ENCODE measurements around the gene FKBP11.
A peak's percentile ranks its signal among the peaks of the same experiment; 100 is the strongest.
"Not testable (repeated sequence)": the region's sequence is repeated elsewhere in the genome, so short reads cannot be mapped to it uniquely, and the experiment has no call there.

FKBP11 gene

DNA sequence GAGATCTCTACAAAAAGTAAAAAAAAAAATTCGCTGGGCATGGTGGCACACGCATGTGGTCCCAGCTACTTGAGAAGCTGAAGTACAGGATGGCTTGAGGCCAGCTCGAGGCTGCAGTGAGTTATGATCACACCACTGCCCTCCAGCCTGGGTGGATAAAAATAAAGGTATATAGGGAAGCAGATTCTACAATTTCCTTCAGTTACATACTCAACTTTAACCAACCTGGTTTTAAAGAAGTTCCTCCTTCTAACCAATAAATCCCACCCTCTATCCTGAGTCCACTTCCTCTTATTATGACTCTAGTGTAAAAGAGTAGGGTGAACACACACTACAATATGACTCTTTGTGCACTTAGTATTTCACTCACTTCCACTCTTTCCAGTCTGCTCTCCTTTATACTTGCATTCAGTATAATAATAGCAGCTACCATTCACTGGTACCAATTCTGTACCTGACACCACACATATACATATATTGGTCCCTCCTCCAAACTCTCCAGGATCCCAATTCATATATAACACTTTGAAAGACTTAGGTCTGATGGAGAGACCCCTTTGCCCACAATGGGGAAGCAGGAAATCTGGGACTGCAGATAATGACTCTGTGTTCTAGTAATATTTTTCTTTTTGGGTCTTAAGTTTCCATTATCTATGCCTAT, 29.7 kb upstream of the FKBP11 start:
- no peak for DNase-seq (ENCODE audit: low read depth)

- DNase-seq (ENCODE audit: low read depth) = no peak
Observed at GRCh38 chr12:48954061-48954460, 28.8 kb upstream of the FKBP11 start.

- DNase-seq (ENCODE audit: low read depth) = no peak
Observed at GRCh38 chr12:48952691-48953090, 27.4 kb upstream of the FKBP11 start.

DNA sequence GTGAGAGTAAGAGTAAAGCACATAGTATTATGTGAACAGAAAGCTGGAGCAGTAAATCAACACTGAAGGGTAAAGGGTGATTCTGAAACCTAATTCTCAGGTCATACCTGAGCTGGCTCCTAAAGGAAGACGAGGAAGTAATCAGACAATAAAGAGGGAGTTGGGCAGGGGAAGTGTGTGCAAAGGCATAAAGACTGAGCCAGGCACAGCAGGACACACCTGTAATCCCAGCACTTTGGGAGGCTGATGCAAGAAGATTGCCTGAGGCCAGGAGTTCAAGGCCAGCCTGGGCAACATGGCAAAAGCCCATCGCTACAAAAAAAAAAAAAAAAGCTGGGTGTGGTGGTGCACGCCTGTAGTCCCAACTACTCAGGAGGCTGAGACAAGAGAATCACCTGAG, 22.4 kb upstream of the FKBP11 start:
- no peak for DNase-seq (ENCODE audit: low read depth)

DNA sequence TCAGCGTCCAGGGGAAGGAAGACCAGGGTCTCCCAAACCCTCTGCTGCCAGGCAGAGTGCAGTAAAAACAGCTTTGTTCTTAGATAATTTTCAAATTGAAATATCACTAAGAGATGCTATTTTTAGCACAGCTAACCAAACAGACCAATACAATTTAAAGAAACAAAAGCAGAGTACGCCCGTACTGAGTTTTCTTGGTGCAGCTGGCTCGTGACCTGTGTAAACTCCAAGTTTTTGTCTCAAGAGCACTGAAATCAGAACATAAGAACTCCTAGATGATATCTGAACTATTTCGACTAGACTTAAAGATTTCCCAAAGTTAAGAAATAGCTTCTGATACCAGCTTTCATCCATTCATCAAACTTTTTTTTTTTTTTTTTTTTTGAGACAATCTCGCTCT, 21.7 kb upstream of the FKBP11 start:
- no peak for DNase-seq (ENCODE audit: low read depth)

- no peak for DNase-seq (ENCODE audit: low read depth)
Observed at GRCh38 chr12:48946205-48946604, 20.9 kb upstream of the FKBP11 start.

DNA sequence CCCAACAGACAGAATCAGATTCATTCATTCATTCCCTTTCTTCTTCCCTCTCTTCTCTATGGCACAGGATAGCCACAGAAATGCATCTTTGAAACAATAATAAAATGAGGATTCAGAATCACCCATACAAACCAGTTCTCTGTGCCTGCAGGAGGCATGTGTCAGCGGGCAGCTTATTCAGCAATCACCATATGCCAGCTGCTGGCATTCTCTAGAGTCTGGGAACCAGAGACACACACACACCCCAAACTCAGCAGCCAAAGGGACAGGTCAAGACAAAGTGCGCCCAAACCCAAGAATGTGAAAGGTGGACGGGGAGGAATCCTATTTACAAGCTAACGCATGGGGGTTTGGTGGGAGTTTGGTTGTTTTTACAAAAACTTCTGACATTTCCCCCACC, 17.9 kb upstream of the FKBP11 start:
- DNase-seq (ENCODE audit: low read depth) = no peak

DNA sequence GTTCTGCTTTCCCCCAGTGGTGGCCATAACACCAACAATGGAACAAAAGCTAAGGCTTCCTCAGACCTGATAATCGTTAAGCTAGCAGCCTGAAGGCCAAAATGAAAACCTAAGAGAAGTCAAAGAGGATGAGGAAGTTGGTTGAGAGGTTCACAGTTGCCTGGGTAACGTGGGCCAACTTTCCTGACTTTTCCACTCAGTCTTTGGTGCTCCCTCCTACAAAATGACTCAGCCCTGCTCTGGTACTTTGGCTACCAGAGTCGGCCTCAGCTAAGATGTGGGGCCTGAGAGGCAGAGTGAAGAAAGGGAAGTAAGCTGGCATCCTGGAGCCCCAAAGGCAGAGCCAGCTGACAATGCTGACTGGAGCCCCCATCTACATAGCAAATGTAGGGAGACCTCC, 14.9 kb upstream of the FKBP11 start:
- no peak for DNase-seq (ENCODE audit: low read depth)

GRCh38 chr12:48938805-48939204, 13.5 kb upstream of the FKBP11 start:
- DNase-seq (ENCODE audit: low read depth) = no peak

DNA sequence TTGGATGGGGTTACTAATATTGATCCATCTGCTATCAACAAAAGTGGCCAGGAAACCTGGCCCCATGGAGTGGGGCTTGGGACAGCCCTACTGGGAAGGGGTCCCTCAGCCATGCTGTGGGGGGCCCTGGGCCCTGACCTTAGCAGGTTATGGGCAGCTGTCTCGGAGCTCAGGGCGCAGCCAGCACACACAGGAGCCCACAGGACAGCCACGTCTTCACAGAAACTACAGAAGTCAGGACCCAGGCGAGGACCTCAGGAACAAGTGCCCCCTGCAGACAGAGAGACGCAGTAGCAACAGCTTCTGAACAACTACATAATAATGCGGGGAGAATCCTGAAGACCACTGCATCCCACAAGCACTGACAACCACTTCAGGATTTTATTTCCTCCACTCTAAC, 11.9 kb upstream of the FKBP11 start:
- DNase-seq (ENCODE audit: low read depth) = no peak

GRCh38 chr12:48936379-48936979, 11.2 kb upstream of the FKBP11 start:
- DNase-seq (ENCODE audit: low read depth) = peak; percentile 40

DNA sequence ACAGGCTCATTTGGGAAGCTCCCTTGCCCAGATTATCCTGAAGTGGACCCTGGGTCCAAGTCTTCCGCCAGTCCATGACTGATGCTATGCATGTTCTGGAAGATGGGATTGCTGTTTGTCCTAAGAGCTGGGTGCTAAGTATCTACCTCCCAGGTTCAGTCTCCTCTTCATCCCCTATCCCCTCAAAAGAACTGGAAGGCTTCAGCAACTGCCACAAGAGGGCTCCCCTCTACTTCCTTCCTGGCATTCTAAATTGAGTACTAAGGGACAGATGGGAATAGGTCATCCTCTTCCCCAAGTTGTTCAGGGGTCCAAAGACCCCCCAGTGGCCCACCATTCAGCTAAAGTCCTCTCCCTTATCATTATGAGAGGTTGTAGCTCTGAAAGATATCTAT, 9.0 kb upstream of the FKBP11 start:
- DNase-seq (ENCODE audit: low read depth) = no peak

DNA sequence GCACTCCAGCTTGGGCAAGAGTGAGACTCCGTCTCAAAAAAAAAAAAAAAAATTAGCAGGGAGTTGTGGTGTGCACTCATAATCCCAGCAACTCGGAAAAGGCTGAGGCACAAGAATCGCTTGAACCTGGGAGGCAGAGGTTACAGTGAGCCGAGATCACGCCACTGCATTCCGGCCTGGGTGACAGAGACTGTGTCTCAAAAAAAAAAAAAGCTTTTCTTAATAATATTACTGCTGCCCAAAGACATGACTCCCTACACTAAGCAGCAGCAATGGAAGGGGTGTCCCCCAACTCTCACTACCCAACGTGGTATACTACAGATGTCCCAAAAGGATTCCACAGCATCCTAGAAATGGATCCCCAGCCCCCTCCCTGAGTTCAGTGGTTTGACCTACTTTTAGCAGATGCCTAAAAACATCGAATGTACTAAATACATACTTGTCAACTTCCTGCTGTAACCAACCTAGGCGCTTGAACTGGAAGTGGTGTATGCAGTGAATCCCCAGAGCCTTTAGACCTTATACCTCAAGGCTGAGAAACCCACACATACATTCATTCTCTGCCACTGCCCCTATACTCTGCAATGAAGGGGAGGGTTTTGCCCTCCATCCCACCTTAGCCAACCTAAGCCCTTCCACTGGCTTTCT, 8.5 kb upstream of the FKBP11 start:
- DNase-seq (ENCODE audit: low read depth) = no peak

DNA sequence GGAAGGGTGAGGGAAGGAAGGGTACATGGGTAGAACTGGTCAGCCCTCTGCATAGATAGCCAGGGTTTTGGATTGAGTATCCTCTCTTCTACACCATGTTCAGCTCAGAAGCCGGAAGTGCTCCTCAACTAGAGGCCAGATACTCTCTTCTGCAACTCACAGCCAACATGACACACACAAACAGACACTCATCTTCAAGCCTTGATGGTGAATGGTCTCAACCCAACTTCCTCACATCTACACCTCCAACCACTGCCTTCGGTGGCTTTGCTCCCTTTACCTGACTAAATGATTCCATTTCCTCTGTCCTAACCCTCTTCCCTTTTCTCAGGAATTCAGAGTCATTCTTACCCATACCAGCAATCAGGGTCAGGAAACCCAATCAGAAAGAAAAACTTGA, 7.6 kb upstream of the FKBP11 start:
- DNase-seq (ENCODE audit: low read depth) = no peak

DNA sequence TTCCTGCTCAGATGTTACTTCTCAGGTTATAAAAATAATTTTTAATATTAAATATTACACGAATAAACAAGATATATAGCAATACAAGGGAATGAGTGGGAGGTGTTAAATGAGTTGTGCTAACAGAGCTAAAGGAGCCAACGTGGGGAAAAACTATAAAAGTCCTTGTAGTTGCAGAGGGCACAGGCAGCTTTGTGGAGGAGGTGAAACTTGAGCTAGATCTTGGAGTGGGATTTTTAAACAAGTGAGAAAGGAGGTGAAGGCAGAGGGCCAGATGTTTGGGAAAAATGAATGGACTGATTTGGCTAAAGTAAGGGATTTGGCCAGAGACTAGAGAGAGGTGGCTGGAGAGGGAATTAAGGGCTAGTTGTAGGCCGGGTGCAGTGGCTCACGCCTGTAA, 5.2 kb upstream of the FKBP11 start:
- DNase-seq (ENCODE audit: low read depth) = no peak

GRCh38 chr12:48929551-48929950, 4.3 kb upstream of the FKBP11 start:
- no peak for DNase-seq (ENCODE audit: low read depth)

DNA sequence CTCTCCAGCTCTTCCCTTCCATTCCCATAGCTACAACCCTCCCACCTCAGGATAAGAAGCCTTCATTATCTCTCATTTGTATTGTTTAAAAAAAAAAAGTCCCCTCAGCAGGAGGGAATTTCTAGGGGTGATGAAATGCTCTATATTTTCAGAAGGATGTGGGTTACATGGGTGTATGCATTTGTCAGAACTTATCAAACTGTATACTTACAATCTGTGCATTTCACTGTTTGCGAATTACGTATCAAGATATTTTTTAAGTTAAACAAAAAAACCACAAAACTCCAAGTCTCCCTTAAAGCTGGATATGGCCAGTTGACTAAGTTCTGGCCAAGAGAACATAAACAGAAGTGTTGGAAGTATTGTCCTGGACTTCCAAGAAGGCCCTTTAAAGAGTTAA, 2.0 kb upstream of the FKBP11 start:
- DNase-seq (ENCODE audit: low read depth) = no peak

- no peak for DNase-seq (ENCODE audit: low read depth)
Observed at GRCh38 chr12:48924617-48925303, 532 bp downstream of the FKBP11 start.

DNA sequence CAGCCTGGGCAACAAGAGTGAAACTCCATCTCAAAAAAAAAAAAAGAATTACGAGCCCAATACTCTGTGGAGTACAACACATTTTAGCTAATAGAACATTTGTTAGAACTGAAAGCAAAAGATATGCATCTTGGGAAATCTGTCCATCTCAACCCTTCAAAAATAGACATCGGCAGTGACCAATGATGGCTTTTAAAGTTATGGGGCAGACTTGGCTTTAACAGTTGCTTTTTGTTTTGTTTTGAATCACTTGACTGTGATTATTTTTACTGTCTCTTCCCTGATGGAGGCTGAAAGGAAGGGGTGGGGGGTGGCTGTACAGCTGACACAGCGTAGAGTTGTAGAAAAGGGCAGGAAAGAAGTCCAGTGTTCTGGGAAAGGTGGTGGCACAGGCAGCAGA, 2.2 kb downstream of the FKBP11 start:
- no peak for DNase-seq (ENCODE audit: low read depth)

DNA sequence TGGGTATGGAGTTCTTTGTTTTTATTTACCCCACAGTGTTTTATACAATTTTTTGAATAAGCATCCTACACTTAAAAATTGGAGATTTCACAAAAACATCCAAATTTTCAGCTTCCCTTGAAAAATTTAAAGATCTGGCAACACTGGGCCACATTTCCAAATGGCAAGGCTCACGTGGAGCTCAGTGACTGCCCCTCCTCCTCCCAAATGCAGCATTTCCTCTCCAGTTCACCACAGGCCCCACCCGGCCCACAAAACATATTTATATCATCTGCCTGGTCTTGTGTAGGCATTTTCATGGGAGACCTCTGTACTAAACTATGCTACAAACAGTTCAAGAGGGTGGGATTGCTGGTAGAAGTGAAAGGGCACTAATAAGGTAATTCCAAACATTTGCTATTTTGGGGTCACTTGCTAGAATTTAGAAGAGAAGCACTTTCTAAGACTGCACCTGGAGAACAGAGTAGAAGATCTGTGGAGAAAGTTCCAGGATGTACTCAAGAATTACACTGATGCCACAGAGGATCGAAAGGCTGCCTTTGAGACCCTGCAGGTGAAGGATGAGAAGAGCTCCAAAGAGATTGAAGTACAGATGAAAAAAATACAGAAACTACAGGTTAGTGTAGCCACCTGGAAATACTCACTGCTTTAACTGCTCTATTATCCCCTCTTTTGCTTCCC, 7.3 kb downstream of the FKBP11 start:
- DNase-seq (ENCODE audit: low read depth) = no peak

GRCh38 chr12:48910196-48910595, 15.1 kb downstream of the FKBP11 start:
- DNase-seq (ENCODE audit: low read depth) = no peak

DNA sequence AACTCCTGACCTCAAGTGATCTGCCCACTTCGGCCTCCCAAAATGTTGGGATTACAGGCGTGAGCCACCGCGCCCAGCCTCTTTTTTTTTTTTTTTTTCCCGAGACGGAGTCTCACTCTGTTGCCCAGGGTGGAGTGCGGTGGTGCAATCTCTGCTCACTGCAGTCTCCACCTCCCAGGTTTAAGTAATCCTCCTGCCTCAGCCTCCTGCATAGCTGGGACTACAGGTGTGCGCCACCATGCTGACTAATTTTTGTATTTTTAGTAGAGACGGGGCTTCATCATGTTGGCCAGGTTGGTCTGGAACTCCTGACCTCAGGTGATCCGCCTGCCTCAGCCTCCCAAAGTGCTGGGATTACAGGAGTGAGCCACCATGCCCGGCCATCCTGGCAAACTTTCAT, 15.6 kb downstream of the FKBP11 start:
- not testable (repeated sequence) for DNase-seq (ENCODE audit: low read depth)

GRCh38 chr12:48907245-48907644, 18.0 kb downstream of the FKBP11 start:
- DNase-seq (ENCODE audit: low read depth) = no peak
